Adipose tissue (tissue), 3 donors: ENCODE measurements around the gene VSTM4. TPM values are rescaled to one million over a fixed set of nuclear protein-coding genes. Genes with fewer than 3 reads are reported as not detected.

Experiments used
- H3K27ac ChIP-seq: one replicate; pipeline ENCODE4 v1.5.1; 2013; ENCODE audit warnings: low read depth, low read length
- WGBS, 3 donors: extraction: QIAGEN DNeasy Blood & Tissue Kit; methylation state at CpG; one replicate each; pipeline ENCODE4 v1.1.7; 2013; 5-methylcytosine and 5-hydroxymethylcytosine counted together
- polyA plus RNA-seq, 3 donors: library from polyadenylated mRNA; stranded (reverse); fragments of 200-250 nt; gene quantifications; one replicate each; pipeline ENCODE4 v1.2.3, GENCODE V29; 2013
- donor health status: healthy with polysubstance abuse.
- donor health status: Bipolar disorder and iron deficiency.
- donor health status: healthy.

VSTM4 gene
- polyA plus RNA-seq, 3 donors, result 2.5 to 18.2 (median 9.4) TPM

DNA sequence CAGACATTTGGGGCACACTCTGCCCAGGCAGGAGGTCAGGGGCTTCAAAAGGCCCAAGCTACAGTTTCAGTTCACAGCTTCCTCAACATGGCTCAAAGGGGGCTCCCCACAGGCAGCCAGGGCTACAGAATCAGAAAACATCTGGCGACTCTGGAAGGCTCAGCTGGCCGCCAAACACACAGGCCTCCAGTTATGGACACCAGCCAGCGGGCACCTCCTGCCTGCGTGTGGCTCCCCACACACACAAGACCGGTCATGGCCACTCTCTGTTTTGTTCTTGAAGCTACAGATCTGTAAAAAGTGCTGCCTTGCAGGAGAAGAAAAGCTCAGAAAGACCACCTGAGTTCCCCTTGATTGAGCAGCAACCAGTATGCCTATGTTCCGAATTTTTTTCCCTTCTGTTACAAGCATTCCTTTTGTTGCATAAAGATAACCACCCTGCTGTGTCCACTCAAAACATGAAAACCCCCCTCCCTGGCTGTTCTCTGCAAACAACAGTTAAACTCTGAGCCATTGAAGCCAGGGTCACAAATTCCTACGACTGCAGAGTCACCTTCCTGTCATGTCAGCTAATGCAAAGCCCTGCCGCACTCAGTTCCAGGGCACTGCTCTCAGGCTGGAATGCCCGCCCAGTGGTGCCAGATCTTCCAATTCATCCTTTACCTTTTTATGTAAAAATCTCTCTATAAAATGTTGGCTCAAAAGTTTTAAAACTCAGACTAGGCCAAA, 33.6 kb downstream of the VSTM4 start:
- 60 to 85% (median 77%) methylated on average over 9 of the region's 9 CpGs for WGBS, 3 donors
- no peak overlapping the region for H3K27ac ChIP-seq

DNA sequence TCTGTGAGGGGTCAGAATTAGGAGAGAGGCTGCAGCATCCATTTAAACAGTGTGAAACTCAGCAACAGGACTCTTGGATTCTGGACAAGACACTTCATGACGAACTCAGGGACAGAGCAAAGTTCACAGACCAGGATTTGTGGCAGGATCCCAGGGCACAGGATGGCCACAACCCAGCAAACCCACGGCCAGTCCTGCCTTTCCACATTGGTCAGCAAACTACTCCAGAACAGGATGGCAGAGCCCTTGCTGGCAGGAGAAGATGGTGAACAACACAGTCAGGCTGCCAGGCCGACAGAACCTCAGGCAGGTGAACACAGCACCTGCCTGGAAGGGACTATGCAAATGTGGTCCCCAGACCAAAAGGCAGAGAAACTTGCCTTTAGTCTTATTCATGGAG, 34.4 kb downstream of the VSTM4 start:
- no peak overlapping the region for H3K27ac ChIP-seq
- 57 to 72% (median 67%) methylated on average over 3 of the region's 3 CpGs for WGBS, 3 donors

DNA sequence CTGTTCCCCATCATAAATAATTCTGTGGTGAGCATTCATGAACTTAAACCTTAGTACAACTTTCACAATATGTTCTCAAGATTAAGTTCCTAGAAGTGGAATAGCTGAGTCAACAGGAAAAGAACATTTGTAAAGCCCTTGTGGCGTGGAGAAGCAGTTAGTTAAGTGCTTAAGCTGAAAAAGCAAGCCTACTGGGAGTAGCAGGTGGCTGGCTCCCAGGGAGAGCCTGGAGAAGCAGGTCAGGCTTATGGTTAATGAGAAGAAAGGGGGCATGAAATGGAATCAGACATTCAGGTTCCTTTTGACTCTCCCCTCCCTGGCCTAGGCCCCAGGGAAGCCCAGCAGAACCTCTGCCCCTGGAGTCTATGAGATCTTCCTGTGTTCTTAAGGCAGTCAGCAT, 35.3 kb downstream of the VSTM4 start:
- WGBS, 3 donors, result 13 to 18% (median 14%) methylated on average over 1 of the region's 1 CpG
- no peak overlapping the region for H3K27ac ChIP-seq

DNA sequence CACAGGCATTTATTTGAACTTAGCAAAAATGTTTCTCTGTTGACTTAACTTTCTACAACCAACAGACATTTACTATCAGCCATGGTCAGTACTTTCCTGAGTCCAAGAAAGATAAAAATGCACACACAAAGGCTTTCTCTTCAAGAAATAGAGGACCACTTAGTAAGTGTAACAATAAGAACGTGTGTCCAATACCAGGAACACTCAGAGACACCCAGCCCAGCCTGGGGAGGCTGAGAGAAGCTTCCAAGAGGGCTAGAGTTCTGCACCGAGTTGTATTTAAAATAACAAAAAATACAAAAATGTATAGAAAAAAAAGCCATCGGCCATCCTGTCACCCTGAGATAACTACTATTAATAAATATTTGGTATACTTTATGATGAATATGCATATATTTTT, 35.8 kb downstream of the VSTM4 start:
- H3K27ac ChIP-seq, result no peak overlapping the region
- 44 to 63% (median 52%) methylated on average over 3 of the region's 3 CpGs for WGBS, 3 donors

DNA sequence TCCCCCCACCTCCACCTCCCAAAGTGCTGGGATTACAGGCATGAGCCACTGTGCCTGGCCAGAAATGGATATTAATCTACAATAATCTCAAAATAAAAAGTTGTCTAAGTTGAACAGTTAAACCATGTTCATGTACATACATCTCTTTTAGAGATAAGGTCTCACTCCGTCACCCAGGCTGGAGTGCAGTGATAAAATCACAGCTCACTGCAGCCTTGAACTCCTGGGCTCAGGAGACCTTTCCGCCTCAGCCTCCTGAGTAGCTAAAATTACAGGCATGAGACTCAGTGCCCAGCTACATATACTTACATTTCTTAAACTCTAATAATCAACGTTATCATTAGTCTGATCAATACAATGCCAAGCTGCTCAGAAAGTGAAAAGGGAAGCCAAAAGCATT, 36.2 kb downstream of the VSTM4 start:
- H3K27ac ChIP-seq, result no peak overlapping the region
- WGBS, 3 donors, result 54 to 90% (median 86%) methylated on average over 3 of the region's 3 CpGs

DNA sequence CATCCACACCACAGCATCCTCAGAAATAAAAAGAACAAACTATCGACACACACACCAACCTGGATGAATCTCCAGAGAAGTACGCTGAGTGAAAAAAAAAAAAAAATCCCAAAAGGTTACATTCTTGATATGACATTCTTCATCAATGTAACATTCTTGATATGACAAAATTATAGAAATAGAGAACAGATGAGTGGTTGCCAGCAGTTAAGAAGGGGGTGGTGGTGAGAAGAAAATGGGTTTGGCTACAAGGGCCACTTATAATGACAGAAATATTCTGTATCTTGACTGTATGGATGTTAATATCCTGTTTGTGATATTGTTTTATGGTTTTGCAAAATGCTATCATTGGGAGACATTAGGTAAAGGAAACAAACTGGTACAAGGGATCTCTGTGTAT, 36.9 kb downstream of the VSTM4 start:
- WGBS, 3 donors, result 88 to 95% (median 92%) methylated on average over 2 of the region's 2 CpGs
- no peak overlapping the region for H3K27ac ChIP-seq

DNA sequence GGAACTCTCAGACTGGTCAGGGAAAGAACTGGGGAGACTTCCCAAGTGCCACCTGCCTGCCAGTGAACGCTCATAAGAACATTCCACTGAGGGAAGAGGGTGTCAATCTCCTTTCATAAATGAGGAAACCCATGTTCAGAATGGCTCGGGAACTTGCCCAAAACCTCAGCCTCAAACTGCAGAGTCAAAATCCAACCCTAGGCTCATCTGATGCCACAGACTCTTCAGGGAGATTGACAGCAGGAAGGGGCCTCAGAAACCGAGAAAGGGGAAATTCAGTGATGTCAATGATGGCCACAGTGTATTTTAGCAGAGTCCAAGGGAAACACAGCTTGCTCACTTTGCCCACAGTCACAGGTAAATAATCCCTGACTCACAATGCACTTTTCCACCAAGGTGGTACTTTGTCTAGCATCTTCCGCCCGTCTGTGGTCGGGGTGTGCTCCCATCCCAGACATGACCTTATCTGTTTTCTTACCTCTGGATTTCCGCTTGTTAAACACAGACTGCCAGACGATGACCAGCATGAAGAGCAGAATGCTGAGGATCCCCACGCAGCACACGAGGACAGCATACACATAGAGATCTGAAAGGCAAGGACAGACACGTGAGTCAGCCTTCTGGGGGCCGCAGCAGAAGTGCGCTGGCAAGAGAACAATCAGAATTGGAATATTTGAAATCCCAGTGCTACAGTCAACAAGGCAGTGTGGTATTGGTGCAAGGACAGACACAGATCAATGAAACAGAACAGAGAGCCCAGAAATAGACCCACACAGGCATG, 38.4 kb downstream of the VSTM4 start:
- H3K27ac ChIP-seq, result no peak overlapping the region
- 34 to 64% (median 63%) methylated on average over 13 of the region's 13 CpGs for WGBS, 3 donors

DNA sequence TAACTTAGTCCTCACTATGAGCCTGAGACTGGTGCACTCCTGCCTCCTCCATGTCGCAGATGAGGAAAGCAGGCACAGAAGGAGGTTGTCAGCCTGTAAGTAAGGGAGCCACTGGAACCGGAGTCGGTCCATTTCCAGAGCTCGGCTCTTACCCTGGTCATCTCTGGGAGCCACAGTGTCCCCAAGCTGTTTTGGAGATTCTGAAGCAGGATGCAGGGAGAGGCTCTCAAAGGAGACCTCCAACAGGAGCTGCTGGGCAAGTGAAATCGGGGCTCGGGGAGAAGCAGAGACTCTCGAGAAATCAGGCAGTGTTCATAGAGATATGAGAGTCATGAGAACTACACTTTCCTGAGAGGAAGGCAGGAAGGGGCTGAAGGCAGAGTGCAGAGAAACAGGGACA, 39.0 kb downstream of the VSTM4 start:
- H3K27ac ChIP-seq, result no peak overlapping the region
- 69 to 78% (median 76%) methylated on average over 7 of the region's 7 CpGs for WGBS, 3 donors

DNA sequence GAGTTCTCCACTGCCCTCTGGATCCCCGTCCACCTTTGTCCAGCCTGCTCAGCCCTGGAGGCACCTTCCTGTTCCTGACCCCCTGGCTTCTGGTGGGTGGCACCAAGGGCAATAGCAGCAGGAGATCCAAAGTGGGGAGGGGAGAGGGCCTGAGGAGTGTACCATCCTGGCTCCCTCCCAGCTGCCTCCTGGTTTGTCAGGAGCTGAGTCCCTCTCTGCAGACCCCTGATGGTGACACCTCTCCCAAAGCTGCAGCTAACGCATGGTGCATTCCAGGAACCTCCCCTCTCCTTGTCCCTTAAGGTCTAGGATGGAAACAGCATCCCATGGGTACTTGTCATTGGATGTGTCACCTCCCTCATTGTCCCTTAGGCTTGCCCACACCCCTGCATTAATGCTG, 39.6 kb downstream of the VSTM4 start:
- no peak overlapping the region for H3K27ac ChIP-seq
- 78 to 98% (median 94%) methylated on average over 2 of the region's 2 CpGs for WGBS, 3 donors

DNA sequence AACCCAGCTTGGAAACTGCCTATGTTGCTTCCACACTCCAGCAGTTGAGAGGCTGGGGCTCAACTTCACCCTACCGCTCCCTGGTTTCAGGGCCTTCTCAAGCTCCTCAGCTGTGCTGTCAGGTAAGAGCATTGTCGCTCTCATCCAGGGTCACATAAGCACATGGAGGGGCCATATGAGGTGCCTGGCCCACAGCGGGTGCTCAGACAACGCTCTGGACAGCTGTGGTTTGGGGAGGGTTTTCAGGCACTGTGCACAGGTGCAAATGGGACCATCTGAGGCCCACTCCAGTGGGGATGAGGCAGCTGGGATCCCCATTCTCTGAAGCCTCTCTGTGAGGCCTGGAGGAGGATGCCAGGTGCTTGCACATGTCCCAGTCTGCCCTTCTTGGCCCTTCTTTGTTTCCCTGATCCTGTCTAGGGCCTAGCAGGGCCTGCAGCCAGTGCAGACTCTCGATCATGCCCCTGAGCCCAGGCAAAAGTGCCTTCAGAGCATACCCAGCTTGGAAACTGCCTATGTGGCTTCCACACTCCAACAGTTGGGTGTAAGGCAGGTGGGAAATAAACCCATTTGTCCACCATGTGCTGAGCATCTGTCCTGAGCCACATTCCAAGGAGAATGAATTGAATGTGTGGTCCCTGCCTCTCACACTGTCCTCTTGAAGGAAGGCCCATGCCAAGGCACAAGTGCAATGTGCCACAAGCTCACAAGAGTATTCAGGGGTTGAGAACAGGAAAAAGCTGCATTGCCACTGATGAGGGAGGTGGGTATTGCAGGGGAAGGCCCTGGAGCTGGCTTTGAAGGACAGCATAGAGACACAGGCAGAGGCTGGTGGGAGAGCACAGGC, 40.3 kb downstream of the VSTM4 start:
- H3K27ac ChIP-seq, result no peak overlapping the region
- WGBS, 3 donors, result 91 to 97% (median 92%) methylated on average over 5 of the region's 5 CpGs

DNA sequence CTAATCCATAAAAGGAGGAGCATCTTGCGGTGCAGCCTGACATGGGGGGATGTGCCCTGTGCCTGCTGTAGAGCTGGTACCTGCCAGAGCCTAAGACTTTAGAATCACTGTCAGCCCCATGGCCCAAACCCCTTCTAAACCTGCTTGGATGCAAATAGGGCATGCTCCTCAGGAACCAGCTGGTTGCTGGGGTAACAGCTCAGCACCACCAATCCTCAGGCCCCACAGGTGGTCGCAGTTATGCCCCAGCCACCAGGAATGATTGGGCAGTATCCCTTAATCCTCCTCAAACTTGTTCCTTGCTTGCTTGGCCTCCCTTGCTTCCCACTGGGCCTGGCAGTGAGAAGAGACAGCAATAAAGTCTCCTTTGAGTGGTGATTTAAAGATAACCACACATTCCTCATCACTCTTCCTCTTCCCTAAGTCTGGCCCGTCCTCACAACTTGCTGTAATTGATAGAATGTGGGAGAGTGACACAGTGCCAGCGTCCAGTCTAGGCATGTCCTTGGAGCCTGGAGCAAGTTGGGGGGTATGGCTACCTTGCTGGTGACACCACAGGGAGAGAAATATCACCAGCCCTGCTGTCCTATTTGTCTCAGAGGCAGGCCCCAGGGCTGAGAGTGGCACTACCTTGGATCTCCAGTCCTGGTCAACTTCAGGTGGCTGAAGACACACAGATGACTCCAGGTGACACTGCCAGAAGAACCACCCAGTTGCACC, 43.0 kb downstream of the VSTM4 start:
- 77 to 87% (median 79%) methylated on average over 4 of the region's 4 CpGs for WGBS, 3 donors

DNA sequence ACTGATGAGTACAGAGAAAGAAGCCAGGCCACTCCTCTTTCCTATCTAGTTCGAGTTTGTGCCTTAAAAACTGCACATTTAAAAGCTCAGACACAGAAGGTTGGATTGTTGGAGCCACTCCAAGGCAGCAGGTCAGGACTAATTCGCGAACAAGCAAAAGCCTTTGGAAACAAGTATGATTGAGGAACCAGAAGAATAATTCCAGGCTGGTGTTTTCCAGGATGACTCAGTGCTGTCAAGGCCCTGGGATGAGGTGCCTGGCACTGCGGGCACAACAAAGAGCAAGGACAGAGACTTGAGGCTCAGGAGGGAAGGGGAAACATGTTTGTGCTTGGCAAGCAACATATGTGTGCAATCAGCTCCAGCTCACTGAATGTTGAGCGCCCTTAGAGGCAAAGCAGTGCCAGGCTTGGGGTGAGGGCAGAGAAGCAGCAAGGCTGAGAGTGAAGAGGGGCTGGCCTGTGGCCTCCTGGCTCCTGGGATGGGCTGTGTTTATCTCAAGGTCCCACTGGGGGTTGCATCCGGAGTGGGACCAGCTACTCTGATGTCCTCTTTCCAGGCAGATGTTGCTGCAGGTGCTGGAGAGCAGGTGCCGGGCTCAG, 44.1 kb downstream of the VSTM4 start:
- WGBS, 3 donors, result 70 to 76% (median 75%) methylated on average over 7 of the region's 7 CpGs
- H3K27ac ChIP-seq, result no peak overlapping the region

More for the DNA sequence above, 43.0 kb downstream of the VSTM4 start:
- no peak overlapping the region for H3K27ac ChIP-seq

DNA sequence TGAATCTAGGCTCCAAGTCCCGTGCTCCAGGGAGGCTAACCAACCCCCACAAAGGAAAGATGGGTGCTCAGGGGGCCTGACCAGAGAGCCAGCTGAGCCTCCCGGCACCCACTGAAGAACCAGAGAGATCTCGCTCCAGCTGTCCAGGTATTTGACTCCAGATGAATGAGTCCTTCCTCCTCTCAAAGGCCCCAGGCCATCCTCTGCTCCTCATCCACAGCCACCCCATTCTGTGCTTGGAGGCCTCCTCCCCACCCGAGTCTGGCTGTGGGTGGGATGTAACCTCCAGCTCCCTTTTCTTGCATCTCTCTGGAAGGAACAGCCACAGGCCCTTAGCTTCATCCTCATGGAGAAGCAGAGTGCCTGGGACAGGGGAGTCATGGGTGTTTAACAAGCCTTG, 44.6 kb downstream of the VSTM4 start:
- WGBS, 3 donors, result 74 to 90% (median 84%) methylated on average over 4 of the region's 4 CpGs
- no peak overlapping the region for H3K27ac ChIP-seq

DNA sequence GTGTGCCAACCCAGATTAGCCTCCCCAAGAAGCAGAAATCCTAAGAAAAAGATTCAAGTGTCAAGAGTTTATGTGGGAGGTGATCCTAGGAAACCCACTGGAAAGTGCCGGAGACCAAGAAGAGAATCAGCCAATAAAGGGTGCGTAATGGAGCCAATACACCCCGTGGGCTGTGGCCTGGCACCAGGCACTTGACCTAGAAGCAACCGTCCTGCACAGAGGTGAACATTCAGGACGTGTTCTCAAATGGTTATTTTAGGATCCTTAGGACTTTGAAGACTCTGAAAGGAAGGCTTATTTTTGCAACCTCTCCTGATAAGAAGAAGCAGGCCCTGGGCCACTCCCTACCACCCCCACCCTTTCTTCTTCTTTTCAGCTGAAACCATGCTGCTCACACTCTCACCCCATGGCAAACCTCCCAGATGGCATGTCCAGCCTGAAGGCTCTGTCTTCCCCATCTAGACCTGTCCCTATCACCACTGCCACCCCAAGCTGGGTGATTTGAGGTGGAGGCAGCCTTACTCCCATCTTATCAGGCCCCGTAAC, 46.6 kb downstream of the VSTM4 start:
- 63 to 79% (median 71%) methylated on average over 6 of the region's 6 CpGs for WGBS, 3 donors
- no peak overlapping the region for H3K27ac ChIP-seq

DNA sequence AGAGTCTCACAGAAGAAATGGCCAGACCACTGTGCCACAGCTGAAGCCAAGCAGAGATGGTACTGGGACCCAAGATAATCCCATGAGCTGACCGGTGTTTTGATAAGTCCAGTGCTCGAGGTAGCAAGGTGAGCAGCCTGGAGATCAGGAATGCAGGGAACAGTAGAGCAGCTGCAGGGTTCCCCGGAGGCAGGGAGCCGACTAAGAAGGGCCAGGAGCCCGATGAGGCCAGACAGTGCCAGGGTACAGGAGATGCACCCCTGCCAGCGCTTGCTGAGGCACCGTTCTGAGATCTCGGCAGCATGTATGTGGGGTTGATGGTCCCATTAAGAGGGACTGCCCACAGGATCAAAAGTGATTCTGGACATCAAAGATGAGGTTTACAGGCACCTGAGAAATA, 47.1 kb downstream of the VSTM4 start:
- H3K27ac ChIP-seq, result no peak overlapping the region
- 83 to 96% (median 93%) methylated on average over 8 of the region's 8 CpGs for WGBS, 3 donors

DNA sequence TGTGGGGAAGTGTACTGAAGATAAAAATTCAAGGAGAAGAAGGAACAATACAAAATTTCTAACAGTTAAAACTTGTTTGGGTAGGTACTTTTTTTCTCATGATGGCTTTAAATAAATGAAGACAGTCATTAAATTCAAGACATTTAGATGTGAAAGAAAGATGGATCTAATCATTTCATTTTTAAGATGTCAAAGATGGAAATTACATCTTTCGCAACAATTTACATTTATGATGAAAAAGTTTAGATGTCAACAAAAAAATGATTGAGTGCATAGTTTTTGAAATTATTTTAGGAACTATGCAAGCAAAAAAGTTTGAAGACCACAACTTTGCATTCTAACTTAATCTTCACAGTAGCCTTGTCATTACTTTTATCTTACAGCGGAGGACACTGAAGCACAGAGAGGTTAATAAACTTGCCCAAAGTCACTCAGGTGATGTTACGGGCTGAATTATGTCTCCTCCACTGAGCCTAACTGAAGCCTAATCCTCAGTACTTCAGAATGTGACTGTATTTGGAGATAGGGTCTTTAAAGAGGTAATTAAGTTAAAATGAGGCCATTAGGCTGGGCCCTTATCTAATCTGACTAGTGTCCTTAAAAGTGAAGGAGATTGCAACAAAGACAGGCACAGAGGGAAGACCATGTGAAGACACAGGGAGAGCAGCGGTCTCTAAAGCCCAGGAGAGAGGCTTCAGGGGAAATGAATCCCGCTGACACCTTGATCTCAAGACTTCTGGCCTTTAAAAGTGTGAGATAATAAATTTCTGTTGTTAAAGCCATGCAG, 48.2 kb downstream of the VSTM4 start:
- no peak overlapping the region for H3K27ac ChIP-seq
- 77 to 98% (median 94%) methylated on average over 5 of the region's 5 CpGs for WGBS, 3 donors

DNA sequence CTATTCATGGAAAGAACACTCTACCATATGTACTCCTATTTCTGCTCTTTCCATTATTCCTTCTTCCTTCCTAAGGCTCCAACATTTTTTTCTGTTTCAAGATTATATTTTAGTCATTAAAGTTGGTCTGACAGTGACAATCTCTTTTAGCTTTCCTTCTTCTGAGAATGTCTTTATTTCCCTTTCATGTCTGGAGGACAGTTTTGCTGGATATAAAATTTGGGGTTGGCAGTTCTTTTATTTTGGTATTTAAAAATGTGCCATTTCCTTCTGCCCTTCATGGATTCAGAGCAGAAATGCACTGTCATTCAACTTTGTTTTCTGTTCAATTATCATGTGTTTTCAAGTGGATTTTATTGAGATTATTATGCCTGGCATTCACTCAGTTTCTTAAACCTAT, 53.1 kb downstream of the VSTM4 start:
- no peak overlapping the region for H3K27ac ChIP-seq
